NCI-H526 treated with DMSO at 0.1 percent for 48 hours (cell line): Measurements from ENCODE around the gene IGFBP6.

Experiments
- DNase-seq: peaks from one replicate; lab custom pipeline; 2025; lab: John Stamatoyannopoulos, UW

IGFBP6 gene

GRCh38 chr12:53120685-53121525, 23.4 kb downstream of the IGFBP6 start:
- DNase-seq = no peak

GRCh38 chr12:53122961-53123468, 25.5 kb downstream of the IGFBP6 start:
- no peak for DNase-seq

GRCh38 chr12:53123578-53124351, 26.3 kb downstream of the IGFBP6 start:
- no peak for DNase-seq

DNA sequence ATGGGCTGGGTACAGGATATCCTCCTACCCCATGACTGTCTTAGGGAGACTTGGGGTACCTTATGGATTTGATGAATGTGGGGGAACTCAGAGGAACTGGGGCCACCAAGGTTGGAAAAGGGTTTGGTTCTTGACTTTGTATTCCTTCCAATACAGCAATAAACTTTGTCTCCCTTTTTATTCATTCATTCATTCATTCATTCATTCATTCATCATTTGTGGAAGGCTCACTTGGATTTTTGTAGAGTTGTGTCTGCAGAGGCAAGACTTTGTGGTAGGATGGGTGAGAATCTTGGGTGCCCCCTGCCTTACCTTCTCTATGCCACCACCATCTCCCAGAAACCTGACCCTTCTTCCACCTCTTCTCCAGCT, 26.9 kb downstream of the IGFBP6 start:
- DNase-seq = no peak

GRCh38 chr12:53127169-53127568, 29.7 kb downstream of the IGFBP6 start:
- no peak for DNase-seq

DNA sequence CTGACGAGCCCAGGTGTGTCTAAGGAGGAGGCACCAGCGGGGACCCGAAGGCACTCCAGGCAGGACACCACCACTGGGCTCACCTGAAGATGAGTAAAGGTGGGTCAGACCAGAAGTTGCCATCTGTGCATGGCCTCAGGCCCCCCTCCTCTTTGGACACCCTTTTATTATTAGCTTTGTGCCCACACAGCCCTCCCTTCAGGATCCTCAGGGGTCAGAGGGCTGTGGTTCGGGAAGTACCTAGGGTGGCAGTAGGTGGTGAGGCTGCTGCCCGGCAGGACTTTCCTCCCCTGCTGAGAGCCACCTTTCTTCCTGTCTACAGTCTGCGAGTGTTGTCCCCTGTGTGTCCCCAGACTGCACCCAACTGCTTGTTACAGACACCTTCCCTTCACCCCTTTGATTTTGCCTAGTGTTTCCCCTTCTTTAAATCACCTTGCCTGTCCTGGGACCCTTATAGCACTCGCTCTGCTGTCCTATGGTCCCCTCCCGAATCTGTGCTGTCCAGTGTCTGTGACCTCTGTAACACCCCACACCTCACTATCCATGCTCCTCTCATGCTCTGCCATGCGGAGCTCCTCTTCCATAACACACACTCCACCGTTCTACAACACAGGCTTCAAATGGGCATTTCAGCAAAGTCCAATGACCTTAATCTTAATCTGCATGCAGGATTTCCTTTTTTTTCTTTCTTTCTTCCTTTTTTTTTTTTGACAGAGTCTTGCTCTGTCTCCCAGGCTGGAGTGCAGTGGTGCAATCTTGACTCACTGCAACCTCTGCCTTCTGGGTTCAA, 31.5 kb downstream of the IGFBP6 start:
- DNase-seq = no peak

DNA sequence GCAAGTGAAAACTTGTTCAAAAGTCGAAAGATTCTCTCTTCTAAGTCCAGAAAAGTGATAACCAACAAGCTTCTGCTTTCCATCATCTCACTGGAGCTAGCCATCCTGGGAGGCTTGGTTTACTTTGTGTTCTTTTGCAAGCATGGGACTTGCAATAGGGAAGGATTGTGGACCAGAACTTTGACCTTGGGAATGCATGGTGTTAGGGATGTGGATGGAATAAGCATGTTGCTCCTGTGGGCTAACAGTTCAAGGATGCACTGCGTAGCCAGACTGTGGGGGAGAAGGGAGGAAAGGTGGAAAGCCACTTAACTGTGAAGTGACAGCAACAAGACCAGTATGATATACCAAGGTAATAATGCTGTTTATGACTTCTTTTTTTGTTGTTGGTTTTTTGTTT, 34.4 kb downstream of the IGFBP6 start:
- no peak for DNase-seq

- DNase-seq = no peak
Observed at GRCh38 chr12:53133722-53134121, 36.3 kb downstream of the IGFBP6 start.

DNA sequence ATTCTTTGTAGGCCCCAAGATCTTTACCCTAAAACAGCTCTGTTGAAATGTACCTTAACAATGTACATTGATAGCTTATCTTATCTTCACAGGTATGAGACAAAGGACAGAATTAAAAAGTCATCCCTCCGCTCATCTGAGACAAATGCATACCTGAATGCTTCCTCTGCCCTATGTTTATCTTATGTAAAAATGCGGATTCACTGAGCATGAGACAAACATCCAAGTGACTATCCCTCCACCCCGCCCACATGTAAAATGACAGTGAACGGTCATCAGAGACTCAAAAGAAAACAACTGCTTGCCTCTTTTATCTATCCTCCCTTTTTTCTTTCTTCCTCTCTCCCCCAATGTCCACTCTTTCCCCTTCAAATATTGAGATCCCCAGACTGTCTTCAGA, 45.9 kb downstream of the IGFBP6 start:
- DNase-seq = no peak

DNA sequence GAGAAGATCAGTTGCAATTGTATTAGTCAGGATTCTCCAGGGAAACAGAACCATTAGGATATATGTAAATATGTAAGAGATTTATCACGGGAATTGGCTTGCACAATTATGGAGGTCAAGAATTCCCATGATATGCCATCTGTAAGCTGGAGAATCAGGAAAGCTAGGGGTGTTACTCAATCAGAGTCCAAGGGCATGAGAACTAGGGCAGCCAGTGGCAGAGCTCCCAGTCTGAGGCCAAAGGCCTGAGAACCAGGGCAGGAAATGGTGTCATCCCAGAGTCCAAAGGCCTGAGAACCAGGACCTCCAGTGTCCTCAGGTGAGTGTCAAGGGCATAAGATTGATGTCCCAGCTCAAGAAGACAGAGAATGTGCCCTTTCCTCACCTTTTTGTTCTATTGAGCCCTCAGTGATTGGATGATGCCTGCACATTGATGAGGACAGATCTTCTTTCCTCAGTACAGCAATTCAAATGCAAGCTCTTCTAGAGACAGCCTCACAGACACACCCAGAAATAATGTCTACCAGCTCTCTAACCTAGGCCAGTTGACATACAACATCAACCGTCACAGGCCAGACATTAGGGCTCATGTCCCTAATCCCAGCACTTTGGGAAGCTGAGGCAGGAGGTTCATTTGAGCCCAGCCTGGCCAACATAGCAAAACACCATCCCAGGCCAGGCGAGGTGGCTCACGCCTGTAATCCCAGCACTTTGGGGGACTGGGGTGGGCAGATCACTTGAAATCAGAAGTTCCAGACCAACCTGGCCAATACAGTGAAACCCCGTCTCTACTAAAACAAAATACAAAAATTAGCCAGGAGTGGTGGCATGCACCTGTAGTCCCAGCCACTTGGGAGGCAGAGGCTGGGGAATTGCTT, 48.2 kb downstream of the IGFBP6 start:
- no peak for DNase-seq

GRCh38 chr12:53147181-53147580, 49.7 kb downstream of the IGFBP6 start:
- DNase-seq = no peak

DNA sequence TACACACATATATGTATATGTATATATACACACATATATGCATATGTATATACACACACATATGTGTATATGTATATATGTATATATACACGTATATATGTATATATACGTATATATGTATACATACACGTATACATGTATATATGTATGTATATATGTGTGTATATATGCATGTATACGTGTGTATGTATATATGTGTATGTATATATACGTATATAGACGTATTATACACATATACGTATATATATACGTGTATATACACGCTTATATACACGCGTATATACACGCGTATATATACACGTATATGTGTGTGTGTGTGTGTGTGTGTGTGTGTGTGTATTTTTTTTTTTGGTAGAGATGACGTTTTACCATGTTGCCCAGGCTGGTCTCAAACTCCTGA, 50.2 kb downstream of the IGFBP6 start:
- no peak for DNase-seq

GRCh38 chr12:53151039-53151438, 53.6 kb downstream of the IGFBP6 start:
- DNase-seq = no peak
